Smooth muscle cell (in vitro differentiated cells): ENCODE data around the gene SIAE. TPM values are rescaled to one million over a fixed set of nuclear protein-coding genes. Genes with fewer than 3 reads are reported as not detected.

Source experiments
- DNase-seq: peaks from one replicate; lab custom pipeline; 2025; ENCODE audit not compliant: unreplicated experiment; lab: John Stamatoyannopoulos, UW
- H2AFZ ChIP-seq: fragments of 200-600 bp; sonication (generic); 2 replicates; pipeline ENCODE4 v1.6.0; 2016; ENCODE audit warnings: antibody characterized with exemption, low read depth, mild to moderate bottlenecking
- H3F3A ChIP-seq: fragments of 200-600 bp; sonication (generic); 2 replicates; pipeline ENCODE4 v1.6.0; 2017; ENCODE audit warnings: antibody characterized with exemption, low read depth
- H3K27ac ChIP-seq: fragments of 200-600 bp; sonication (generic); 2 replicates; pipeline ENCODE4 v1.5.1; 2016; ENCODE audit warnings: low read depth, mild to moderate bottlenecking
- H3K27me3 ChIP-seq: fragments of 200-600 bp; sonication (generic); 2 replicates; pipeline ENCODE4 v1.6.1; 2016; ENCODE audit warnings: low read depth, mild to moderate bottlenecking
- H3K36me3 ChIP-seq: fragments of 200-600 bp; sonication (generic); 2 replicates; pipeline ENCODE4 v1.5.1; 2016; ENCODE audit warnings: low read depth
- H3K4me1 ChIP-seq: fragments of 200-600 bp; sonication (generic); 2 replicates; pipeline ENCODE4 v1.5.1; 2016; ENCODE audit warnings: low read depth
- H3K4me2 ChIP-seq: fragments of 200-600 bp; sonication (generic); 2 replicates; pipeline ENCODE4 v1.6.0; 2016; ENCODE audit warnings: mild to moderate bottlenecking
- H3K4me3 ChIP-seq: fragments of 200-600 bp; sonication (generic); 2 replicates; pipeline ENCODE4 v1.5.1; 2016; ENCODE audit warnings: mild to moderate bottlenecking
- H3K79me2 ChIP-seq: fragments of 200-600 bp; sonication (generic); 2 replicates; pipeline ENCODE4 v1.6.0; 2016; ENCODE audit warnings: low read depth, mild to moderate bottlenecking
- H3K9ac ChIP-seq: fragments of 200-600 bp; sonication (generic); 2 replicates; pipeline ENCODE4 v1.6.0; 2016; ENCODE audit warnings: low read depth
- H3K9me3 ChIP-seq: fragments of 200-600 bp; sonication (generic); replicated peaks from 2 replicates; pipeline ENCODE4 v1.5.1; 2016; ENCODE audit warnings: low read depth
- H4K20me1 ChIP-seq: fragments of 200-600 bp; sonication (generic); 2 replicates; pipeline ENCODE4 v1.6.0; 2016; ENCODE audit warnings: low read depth
- CTCF ChIP-seq: fragments of 200-600 bp; sonication (generic); IDR thresholded peaks from 2 replicates; pipeline ENCODE4 v1.5.1; 2017; ENCODE audit warnings: borderline replicate concordance, mild to moderate bottlenecking, antibody characterized with exemption; ENCODE audit not compliant: insufficient read depth, poor library complexity, severe bottlenecking
- WGBS: methylation state at CpG from one replicate; pipeline ENCODE4 v1.1.7; 2016; ENCODE audit warnings: low lambda C conversion rate; 5-methylcytosine and 5-hydroxymethylcytosine counted together
- polyA plus RNA-seq: library from polyadenylated mRNA; unstranded; fragments of >200 nt; fragmentation: Nextera tagmentation; extraction: Ambion mirVana; gene quantifications from 2 replicates; pipeline ENCODE4 v1.2.1, GENCODE V29; 2016
- total RNA-seq: library from RNA; depleted of rRNA; stranded (reverse); fragments of >200 nt; gene quantifications from 2 replicates; pipeline ENCODE4 v1.2.3, GENCODE V29; 2014

SIAE gene
- total and polyA plus RNA-seq, 2 experiments from 2014 or later: 11.5 to 12.5 TPM

DNA sequence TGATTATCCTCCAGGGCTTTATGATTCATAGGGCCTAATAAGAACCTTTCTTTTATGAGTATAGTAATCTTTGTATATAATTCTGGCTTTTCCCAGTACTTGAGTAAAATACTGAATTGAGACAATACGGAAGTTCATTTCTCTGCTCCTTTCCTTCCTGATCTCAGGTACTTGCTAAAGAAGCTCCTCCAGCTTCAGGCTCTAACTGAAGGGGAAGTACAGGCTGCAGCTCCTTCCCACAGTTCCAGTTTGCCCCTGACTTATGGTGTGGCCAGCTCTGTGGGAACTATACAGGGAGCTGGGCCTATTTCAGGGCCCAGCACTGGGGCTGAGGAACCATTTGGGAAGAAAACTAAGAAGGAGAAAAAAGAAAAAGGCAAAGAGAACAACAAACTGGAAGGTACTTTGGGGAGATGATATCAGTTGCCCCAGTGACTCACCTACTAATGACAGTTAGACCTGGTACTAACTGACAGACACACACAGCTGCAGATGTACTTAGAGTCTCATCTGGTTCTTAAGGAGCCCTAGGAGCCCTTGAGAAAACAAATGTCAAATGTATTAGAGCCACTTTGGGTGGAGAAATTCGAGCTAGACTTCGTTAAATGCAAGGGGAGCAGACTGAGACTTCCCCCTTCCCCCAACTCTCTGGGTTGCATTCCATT is 47.9 kb downstream of the SIAE start:
- Histone ChIP-seq H3K79me2 (peaks cover 22% of the 10 kb centered on the region), H3K4me2 (no peak overlapping the region)
- 92% methylated on average over 3 of the region's 3 CpGs for WGBS

GRCh38 chr11:124623861-124624525 is 49.5 kb downstream of the SIAE start:
- peaks cover 26% of the 10 kb centered on the region for H4K20me1 ChIP-seq
- H3K4me2 ChIP-seq: peak overlapping the region; percentile 93
- H3K4me3 ChIP-seq: peak overlapping the region; percentile 68
- H3K27me3 ChIP-seq: peaks cover 12% of the 10 kb centered on the region
- H3K9me3 ChIP-seq: no peaks in the 10 kb centered on the region
- peak overlapping the region; percentile 96 for H3K9ac ChIP-seq
- WGBS: 69% methylated on average over 4 of the region's 4 CpGs
- H3K36me3 ChIP-seq: peaks cover 11% of the 10 kb centered on the region
- H3K4me1 ChIP-seq: peaks cover 11% of the 10 kb centered on the region
- H3F3A ChIP-seq: no peaks in the 10 kb centered on the region
- DNase-seq: no peak
- H3K27ac ChIP-seq: peak overlapping the region; percentile 89
- H3K79me2 ChIP-seq: peaks cover 22% of the 10 kb centered on the region
- no peak for TF ChIP-seq CTCF
- no peak overlapping the region for H2AFZ ChIP-seq

More for the DNA sequence above, 47.9 kb downstream of the SIAE start:
- no peak overlapping the region for H3K4me3 ChIP-seq
- H3K9me3 ChIP-seq: no peaks in the 10 kb centered on the region
- TF ChIP-seq CTCF: no peak
- peaks cover 11% of the 10 kb centered on the region for H3K4me1 ChIP-seq
- no peak overlapping the region for H2AFZ ChIP-seq
- no peak overlapping the region for H3K9ac ChIP-seq
- H4K20me1 ChIP-seq: peaks cover 26% of the 10 kb centered on the region
- no peaks in the 10 kb centered on the region for H3K27me3 ChIP-seq
- peaks cover 24% of the 10 kb centered on the region for H3K36me3 ChIP-seq
- no peak for DNase-seq
- no peak overlapping the region for H3K27ac ChIP-seq
- H3F3A ChIP-seq: no peaks in the 10 kb centered on the region

DNA sequence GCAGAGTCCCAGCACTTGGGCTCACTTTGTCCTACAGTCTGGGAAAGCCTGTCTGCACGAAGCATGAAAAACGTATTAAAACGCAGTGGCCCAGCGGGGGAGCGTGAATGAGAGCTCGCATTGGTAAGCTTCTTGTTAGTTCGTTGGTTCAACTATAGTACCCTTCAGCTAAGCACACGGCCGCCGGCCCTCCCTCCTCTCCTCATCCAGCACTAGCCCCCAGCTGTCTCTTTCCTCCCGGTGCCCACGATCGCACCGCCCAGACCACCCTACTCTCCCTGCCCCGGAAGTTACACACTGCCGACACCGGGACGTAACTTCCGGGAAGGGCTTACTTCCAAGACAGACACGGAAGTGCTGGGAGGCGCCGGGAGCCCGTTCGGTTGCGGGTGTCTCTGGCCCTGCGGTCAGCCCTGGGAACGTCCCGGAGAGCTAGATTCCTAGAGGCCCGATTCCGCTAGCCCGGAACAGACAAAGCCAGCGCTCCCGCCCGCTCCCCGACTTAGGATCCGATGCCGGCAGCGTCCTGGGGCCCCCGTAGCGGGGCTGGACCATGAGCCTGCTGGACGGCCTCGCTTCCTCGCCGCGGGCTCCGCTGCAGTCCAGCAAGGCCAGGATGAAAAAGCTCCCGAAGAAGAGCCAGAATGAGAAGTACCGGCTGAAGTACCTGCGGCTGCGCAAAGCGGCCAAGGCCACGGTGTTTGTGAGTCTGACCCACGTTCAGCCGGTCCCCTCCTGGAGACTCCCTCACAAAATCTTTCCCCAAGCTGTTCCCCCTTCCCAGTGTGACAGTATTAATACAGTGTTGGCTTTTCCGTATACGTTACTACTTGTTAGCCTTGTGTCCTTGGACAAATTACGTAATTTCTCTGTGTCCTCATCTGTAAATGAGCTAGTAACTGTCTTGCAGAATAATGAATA is 50.7 kb downstream of the SIAE start, which contains the start of gene TBRG1:
TBRG1 (plus strand) TSS at position 334 of the 921 bp plus-strand sequence; CDS start at position 554, 220 bp downstream.
- peak; percentile 64 for DNase-seq
- Histone ChIP-seq H3K79me2 (peaks cover 22% of the 10 kb centered on the region), H3K9me3 (no peaks in the 10 kb centered on the region), H3F3A (no peaks in the 10 kb centered on the region), H3K9ac (peak within 1 kb of the TSS; percentile 96), H3K4me1 (peaks cover 11% of the 10 kb centered on the region), H4K20me1 (peaks cover 20% of the 10 kb centered on the region), H3K4me3 (peak within 1 kb of the TSS; percentile 68), H2AFZ (peak within 1 kb of the TSS; percentile 81), H3K27me3 (peaks cover 12% of the 10 kb centered on the region), H3K4me2 (peak within 1 kb of the TSS; percentile 93), H3K27ac (peak within 1 kb of the TSS; percentile 89), H3K36me3 (peaks cover 5% of the 10 kb centered on the region)
- TF ChIP-seq CTCF: no peak
- 2% methylated on average over 56 of the region's 57 CpGs for WGBS
